ENCODE results near the gene ADAMTSL3.
"Not testable (repeated sequence)": the region's sequence is repeated elsewhere in the genome, so short reads cannot be mapped to it uniquely, and the experiment has no call there.

The ADAMTSL3 gene

DNA sequence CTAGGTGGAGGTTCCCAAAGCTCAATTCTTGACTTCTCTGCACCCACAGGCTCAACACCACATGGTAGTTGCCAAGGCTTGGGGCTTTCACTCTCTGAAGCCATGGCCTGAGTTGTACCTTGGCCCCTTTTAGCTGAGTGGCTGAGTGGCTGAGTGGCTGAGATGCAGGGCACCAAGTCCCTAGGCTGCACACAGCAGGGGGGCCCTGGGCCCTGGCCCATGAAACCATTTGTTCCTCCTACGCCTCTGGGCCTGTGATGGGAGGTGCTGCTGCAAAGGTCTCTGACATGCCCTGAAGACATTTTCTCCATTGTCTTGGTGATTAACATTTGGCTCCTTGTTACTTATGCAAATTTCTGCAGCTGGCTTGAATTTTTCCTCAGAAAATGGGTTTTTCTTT, 103.4 kb downstream of the ADAMTSL3 start:
- DNase-seq, result not testable (repeated sequence)

DNA sequence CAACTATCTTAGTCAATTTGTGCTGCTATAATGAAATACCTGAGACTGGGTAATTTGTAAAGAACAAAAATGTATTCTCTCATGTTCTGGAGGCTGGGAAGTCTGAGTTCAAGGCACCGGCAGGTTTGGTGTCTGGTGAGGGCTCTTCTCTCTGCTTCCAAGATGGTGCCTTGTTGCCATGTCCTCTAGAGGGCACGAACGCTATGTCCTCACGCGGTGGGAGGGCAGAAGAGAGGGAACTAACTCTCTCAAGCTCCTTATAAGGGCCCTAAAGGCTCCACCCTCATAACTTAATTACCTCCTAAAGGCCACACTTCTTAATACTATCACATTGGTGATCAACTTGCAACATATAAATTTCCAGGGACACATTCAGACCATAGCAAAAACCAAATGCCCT, 108.4 kb downstream of the ADAMTSL3 start:
- DNase-seq, result no peak

GRCh38 chr15:83764201-83764838, 110.4 kb downstream of the ADAMTSL3 start:
- DNase-seq, result no peak

- no peak for DNase-seq
Measured at GRCh38 chr15:83766339-83766738, 112.4 kb downstream of the ADAMTSL3 start.

DNA sequence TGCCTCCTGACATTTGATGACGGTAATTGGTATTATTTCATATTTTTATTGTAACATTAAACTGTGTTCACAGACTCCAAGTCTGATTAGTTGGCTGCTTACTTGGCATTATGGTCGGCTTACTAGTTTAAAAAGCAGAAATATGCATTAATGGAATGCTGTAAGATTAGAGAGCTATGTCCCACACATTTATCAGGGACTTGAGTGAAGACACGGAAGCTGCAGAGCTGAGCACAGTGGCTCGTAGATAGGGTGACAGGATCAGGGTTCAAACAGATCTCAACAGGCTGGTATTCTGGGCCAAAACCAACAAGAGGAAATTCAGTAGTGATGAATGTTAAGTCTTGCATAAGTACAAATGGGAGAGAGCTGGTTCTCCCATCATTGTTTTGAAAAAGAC, 113.8 kb downstream of the ADAMTSL3 start:
- DNase-seq, result no peak

- DNase-seq, result no peak
Measured at GRCh38 chr15:83769411-83769999, 115.6 kb downstream of the ADAMTSL3 start.

DNA sequence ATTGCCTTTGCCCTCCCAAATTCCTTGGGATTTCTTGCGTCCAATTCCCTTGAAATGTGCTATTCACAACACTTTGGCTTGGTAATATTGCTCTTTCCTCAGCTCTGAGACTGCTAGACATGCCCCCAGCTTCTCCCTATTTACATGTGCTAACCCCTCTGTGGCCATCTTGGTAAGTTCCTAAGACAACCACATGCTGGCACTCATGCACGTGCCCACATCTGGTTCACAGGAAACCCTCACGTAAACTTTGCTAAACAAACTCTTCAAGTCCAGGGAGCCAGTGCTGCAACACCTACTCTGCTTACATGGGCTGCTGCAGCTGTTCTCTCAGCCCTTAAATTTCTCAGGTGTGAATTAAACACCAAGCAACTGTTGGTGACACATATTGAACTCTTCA, 121.8 kb downstream of the ADAMTSL3 start:
- DNase-seq, result no peak

- DNase-seq, result no peak
Measured at GRCh38 chr15:83776986-83777385, 123.1 kb downstream of the ADAMTSL3 start.

DNA sequence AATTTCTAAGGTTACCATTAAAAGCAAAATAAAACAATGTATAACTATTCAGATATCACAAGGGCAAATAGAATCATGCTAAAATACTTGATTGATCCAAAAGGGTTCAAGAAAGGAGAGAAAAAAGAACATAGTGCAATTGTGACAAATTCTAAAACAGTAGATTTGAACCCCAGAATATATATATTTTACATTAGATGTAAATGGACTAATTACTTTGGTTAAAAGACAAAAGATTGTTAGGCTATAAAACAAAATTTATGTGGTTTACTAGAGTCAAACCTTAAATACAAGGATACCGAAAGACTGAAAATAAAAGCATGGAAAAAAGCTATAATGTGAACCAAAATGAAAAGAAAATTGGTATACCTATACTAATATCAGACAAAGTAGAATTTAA, 129.3 kb downstream of the ADAMTSL3 start:
- no peak for DNase-seq

GRCh38 chr15:83784975-83785374, 131.1 kb downstream of the ADAMTSL3 start:
- no peak for DNase-seq

DNA sequence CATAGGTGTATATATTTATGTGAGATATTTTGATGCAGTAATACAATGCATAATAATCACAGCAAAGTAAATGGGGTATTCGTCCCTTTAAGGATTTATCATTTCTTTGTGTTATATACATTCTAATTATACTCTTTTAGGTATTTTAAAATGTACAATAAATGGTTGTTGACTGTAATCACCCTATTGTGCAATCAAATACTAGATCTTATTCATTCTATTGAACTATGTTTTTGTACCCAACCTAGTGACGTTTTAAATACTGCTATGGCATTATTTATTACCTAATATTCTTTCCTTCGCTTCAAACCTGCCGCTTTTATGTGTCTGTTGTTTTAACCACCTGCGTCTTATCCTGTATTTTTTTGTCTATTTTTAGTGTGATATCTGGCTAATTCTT, 132.4 kb downstream of the ADAMTSL3 start:
- DNase-seq, result no peak

- DNase-seq, result no peak
Measured at GRCh38 chr15:83793069-83793468, 139.1 kb downstream of the ADAMTSL3 start.

DNA sequence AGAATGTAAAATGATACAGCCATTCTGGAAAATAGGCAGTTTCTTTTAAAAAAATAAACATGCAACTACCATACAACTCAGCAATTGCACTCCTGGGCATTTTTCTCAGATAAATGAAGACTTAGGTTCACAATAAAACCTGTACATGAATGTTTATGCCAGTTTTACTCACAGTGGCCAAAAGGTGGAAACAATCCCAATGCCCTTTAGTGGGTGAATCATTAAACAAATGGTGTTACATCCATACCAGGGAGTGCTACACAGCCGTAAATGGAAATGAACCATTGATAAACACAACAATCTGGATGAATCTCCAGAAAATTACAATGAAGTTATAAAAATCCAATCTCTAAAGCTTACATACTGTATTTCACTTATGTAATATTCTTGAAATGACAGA, 140.3 kb downstream of the ADAMTSL3 start:
- DNase-seq, result no peak

DNA sequence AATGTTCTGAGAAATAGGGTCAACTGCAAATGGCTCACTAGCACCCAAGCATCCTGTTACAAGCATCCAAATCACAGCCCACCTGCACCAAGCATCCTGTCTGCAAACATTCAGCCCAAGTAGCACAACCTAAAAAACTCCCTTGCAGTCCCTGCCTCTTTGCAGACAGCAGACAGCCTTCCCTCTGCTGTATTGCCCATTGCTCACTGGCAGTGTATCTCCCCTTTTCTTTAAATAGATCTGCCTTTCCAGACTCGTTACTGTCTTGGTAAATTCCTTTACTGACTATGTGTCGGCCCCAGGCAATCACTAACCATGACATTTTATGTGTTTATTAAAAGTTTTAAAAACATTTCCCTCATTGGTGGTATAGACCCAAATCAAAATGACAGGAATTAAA, 155.4 kb downstream of the ADAMTSL3 start:
- no peak for DNase-seq

DNA sequence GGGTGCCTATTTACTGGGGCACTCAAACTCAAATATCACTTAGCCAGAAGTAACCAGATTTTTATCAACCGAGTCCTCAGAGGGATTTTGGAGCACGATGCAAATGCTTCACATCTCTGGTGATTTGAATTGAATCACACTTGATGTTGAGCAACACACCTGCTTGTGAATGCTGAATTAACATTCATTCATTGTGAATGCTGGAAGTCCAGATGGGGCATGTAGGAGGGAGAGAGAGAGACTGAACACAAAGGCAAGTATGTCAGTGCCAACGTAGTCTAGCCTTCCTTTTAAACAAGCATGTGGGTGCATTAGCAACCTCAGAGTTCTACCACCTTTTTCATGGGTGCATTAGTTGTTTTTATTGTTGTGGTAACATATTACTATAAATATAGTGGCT, 156.2 kb downstream of the ADAMTSL3 start:
- no peak for DNase-seq

- no peak for DNase-seq
Measured at GRCh38 chr15:83813682-83814081, 159.8 kb downstream of the ADAMTSL3 start.

DNA sequence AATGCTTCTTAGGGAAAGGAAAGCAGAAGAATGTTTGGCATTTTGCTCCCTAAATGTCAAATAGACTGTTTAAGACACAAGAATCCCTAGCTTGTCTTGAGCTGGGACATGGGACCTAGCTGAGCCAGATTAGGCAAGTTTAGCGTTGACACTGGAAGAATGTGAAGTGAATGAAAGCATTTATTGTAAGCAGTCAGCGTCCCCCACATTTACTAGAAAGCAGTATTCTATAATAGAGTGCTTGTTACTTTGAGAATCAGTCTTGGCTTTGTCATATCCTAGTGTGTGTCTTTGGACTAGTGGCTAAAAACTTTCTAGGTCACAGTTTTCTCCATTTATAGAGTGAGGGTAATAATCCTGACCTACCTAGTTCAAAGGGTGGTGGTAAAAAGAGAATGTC, 161.6 kb downstream of the ADAMTSL3 start:
- DNase-seq, result no peak

DNA sequence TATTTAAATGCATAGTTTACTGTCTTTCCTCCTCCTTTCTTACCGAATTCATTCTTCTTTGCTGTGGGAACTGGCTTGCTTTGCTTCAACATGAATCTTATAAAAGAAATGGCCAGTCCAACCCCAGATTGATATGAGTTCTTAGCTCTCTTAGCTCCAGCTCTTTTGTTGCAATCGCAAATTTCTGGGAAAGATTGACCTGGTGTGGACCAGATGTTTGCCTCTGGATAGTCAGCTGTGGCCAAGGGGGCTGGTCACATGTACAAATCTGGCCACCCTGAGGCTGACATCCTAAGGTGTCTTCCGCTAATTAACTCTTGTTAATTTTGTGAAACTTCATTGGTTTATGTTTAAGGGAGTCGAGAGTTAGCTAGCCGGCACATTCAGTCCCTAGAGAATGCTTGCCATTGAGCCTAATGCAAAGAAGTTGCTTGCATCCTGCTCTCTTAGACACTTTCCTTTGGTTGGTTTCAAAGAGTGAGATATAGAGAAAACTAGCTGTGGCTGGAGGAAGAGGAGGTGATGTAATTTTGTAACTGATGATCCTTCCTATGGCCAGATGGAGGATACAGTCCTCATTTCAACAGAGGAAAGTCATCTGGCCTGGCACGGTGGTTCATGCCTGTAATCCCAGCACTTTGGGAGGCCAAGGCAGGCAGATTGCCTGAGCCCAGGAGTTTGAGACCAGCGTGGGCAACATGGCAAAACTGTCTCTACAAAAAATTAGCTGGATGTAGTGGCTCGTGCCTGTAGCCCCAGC, 162.4 kb downstream of the ADAMTSL3 start:
- DNase-seq, result no peak

DNA sequence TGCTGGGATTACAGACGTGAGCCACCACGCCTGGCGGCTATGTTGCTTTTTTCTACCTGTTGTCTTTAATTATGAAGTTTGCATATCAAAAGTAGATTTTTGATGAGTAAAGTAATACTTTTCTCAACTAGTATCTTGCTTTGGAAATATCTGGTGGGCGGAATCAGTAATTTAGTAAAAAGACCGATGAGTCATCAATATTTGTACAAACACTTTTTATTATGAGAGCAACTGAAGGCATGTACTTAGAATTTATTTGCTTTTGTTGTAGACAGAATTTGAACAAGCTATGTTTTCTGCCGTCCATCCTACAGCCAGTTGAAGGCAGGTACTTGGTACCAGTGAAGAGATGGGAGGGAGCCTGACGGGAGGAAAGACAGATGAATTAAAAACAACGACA, 164.7 kb downstream of the ADAMTSL3 start:
- DNase-seq, result no peak

GRCh38 chr15:83830381-83830780, 176.5 kb downstream of the ADAMTSL3 start:
- no peak for DNase-seq

- no peak for DNase-seq
Measured at GRCh38 chr15:83833569-83833968, 179.6 kb downstream of the ADAMTSL3 start.

GRCh38 chr15:83835479-83835878, 181.6 kb downstream of the ADAMTSL3 start:
- DNase-seq, result no peak

DNA sequence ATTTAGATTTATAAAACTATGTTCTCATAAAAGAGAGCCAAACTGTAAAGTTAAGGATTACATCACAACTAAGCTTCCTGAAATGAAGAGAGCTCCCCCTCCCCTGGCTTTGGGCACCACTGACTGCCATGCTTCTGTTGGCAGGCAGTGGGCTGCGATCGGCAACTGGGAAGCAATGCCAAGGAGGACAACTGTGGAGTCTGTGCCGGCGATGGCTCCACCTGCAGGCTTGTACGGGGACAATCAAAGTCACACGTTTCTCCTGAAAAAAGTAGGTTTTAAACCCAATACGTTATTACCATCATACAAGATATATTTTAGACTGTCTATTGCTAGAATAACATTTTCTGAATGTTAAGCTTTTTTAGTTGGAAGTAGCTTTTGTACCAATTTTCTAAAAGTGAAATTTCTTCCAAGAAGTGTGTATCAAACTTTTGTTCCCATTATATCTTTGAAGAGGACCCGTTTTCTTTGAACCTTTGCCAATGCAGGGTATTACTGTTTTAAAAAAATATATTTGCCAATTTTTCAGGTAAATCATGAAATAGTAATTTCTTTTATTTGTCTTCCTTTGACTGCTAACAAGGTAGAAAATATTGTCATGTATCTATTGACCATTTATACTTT, 184.1 kb downstream of the ADAMTSL3 start:
- no peak for DNase-seq

- no peak for DNase-seq
Measured at GRCh38 chr15:83838763-83839162, 184.8 kb downstream of the ADAMTSL3 start.

Measured in CD4-positive, alpha-beta T cell treated with Interleukin-15 for 1 hour (primary cell).